ENCODE data around the gene DIP2C. TPM values are rescaled to one million over a fixed set of nuclear protein-coding genes. Genes with fewer than 3 reads are reported as not detected.

Gene DIP2C
- total RNA-seq, 1 donor from 2014 or later: 31.9 TPM

- no peak for DNase-seq (ENCODE audit: low read depth)
Measured at GRCh38 chr10:676178-676577, 13.3 kb downstream of the DIP2C start.

DNA sequence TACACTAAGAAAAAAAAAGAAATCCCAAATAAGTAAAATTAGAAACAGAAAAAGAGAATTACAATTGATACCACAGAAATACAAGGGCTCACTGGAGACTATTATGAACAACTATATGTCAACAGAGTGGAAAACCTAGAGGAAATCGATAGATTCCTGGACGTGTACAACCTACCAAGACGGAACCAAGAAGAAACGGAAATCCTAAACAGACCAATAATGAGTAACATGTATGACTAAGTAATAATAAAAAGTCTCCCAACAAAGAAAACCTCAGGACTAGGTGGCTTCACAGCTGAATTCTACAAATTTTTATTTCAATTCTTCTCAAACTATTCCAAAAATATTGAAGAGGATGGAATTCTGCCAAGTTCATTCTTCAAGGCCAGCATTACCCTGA is 13.9 kb downstream of the DIP2C start:
- DNase-seq (ENCODE audit: low read depth): no peak

- DNase-seq (ENCODE audit: low read depth): no peak
Measured at GRCh38 chr10:673492-673891, 16.0 kb downstream of the DIP2C start.

DNA sequence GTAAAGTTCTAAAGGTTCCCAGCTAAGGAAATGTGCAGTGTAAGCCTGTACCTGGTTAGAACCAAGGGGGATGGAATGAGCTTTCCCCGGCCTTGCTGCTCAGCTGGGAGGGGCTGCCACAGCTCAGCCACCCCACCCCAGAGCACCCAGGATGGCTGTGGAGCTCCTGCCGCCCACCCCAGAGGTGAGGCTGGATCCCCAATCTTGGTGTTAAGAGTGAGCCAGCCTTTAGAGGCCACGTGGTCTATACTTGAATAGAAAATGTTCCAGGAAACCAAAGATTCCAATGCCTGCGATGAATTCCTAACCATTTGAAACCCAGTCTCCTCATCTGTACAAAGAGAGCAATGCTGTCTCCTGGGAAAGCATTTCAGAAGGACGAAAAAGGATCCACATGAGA is 16.5 kb downstream of the DIP2C start:
- no peak for DNase-seq (ENCODE audit: low read depth)

GRCh38 chr10:672203-672602 is 17.3 kb downstream of the DIP2C start:
- DNase-seq (ENCODE audit: low read depth): no peak

DNA sequence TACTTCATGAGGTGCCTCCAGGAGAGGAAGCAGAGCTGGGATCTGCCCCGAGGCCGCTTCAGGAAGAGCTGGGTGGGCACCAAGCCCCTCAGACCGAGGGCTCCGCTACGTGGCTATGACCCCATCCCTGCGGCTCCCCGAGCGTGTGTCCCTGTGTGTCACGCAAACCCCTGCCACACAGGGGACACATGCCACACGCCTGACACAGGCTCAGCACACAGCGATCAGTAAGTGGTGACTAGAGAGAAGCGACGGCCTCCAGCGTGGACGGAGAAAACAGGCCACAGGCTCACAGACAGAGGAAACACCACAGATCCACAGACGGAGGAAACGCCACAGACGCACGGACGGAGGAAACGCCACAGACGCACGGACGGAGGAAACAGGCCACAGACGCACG is 18.5 kb downstream of the DIP2C start:
- no peak for DNase-seq (ENCODE audit: low read depth)

GRCh38 chr10:670038-670437 is 19.4 kb downstream of the DIP2C start:
- DNase-seq (ENCODE audit: low read depth): no peak

DNA sequence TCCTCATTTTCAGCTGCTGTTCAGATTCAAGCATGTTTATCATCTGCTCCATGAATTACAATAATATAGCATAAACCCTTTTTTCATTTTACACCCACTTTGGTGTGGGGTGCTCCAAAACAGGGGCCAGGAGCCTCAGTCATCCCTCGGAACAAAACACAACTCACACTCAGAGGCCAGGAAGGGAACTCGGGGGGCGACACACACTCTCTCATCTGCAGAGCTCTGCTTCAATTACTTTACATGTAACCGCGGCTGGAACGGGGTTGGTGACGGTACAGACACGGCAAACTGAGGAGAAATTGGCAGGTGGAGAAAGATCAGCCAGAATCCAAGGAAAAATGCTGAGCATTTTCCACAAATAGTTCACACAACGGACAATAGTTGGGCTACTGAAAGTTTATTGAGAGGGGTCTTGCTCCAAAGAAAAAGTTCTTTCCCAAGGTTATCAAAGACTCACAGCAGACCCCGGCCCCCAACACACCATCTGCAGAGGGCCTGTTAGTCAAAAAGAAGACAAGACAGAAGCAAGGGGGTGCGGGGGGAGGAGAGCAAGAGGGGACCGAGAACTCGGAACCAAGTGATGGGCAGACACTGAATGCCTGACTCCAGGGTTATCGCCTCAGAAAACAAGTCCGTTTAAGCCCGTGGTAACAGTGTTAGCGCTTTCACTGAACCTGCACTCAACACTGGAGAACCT is 20.5 kb downstream of the DIP2C start:
- no peak for DNase-seq (ENCODE audit: low read depth)

DNA sequence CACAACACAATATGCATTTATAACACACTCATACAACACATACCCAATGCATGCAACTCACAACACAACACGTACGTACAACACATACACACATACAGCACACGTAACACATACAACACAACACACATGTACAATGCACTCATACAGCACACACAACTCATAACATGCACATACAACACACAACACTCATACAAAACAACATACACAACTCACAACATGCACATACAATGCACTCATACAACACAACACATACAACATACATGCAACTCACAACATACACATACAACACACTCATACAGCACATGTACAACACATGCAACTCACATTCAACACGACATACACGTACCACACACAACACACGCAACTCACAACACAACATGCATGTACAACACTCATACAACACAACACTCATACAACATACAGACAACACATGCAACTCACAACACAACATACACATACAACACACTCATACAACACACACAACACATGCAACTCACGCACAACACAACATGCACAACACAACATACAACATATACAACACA is 21.8 kb downstream of the DIP2C start:
- DNase-seq (ENCODE audit: low read depth): no peak

DNA sequence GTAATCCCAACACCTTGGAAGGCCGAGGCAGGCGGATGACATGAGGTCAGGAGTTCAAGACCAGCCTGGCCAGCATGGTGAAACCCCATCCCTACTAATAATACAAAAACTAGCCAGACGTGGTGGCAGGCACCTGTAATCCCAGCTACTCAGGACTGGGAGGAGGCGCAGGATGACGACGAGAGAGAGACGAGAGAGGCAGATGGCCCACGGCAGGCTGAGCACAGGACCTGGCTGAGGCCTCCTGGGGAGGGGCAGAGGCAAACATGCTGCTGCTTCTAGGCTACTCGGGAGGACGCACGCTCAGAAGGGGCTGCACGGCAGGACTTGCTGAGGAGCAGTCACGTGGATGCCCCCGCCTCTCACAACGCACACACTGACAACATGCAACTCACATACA is 22.4 kb downstream of the DIP2C start:
- DNase-seq (ENCODE audit: low read depth): no peak

GRCh38 chr10:666237-667012 is 23.0 kb downstream of the DIP2C start:
- DNase-seq (ENCODE audit: low read depth): no peak

- no peak for DNase-seq (ENCODE audit: low read depth)
Measured at GRCh38 chr10:665579-666091, 23.8 kb downstream of the DIP2C start.

DNA sequence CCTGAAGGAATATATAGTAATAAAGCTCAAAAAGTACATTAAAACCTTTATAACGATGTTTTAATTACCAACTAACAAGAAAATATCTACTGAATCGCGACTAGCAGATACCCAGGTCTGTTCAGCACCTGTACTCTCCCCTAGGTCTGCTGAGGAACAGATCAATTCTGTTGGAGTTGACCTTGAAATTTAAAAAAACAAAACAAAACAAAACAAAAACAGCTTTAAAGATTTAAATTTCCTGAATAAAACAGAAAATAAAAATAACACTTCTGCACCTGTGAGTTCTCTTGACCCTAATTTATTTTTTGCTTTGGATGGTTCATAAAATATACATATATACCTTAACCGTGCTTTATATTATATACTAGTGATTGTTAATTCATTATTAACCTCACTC is 24.6 kb downstream of the DIP2C start:
- no peak for DNase-seq (ENCODE audit: low read depth)

GRCh38 chr10:664301-664700 is 25.2 kb downstream of the DIP2C start:
- DNase-seq (ENCODE audit: low read depth): no peak

DNA sequence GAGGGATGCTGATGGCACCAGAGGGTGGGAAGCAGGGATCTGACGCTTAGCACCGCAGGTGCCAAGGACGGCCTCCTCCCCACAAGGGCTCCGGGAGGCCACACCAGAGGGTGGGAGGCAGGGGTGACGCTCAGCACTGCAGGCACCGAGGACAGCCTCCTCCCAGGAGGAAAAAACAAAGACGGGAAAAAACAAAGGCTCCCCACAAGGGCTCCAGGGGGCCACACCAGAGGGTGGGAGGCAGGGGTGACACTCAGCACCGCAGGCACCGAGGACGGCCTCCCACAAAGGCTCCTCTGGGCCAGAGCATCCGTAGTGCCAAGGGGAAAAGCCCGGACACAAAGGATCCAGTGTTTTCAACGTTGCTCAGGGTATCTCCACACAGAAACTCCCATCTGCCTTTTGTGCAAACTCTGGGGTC is 25.6 kb downstream of the DIP2C start:
- no peak for DNase-seq (ENCODE audit: low read depth)

DNA sequence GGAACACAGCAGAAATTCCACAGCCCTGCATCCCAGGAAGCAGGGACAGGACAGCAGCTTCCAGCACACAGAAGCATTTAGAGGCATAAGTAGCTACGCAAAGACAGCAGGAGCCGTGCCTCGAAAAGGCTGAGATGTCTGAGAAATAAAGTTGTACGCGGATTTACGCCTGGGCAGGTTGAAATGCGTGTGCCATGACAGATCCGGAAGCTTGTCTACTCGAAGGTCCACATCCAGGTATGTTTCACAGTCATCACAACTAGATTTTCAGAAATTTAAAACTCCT is 26.1 kb downstream of the DIP2C start:
- no peak for DNase-seq (ENCODE audit: low read depth)

DNA sequence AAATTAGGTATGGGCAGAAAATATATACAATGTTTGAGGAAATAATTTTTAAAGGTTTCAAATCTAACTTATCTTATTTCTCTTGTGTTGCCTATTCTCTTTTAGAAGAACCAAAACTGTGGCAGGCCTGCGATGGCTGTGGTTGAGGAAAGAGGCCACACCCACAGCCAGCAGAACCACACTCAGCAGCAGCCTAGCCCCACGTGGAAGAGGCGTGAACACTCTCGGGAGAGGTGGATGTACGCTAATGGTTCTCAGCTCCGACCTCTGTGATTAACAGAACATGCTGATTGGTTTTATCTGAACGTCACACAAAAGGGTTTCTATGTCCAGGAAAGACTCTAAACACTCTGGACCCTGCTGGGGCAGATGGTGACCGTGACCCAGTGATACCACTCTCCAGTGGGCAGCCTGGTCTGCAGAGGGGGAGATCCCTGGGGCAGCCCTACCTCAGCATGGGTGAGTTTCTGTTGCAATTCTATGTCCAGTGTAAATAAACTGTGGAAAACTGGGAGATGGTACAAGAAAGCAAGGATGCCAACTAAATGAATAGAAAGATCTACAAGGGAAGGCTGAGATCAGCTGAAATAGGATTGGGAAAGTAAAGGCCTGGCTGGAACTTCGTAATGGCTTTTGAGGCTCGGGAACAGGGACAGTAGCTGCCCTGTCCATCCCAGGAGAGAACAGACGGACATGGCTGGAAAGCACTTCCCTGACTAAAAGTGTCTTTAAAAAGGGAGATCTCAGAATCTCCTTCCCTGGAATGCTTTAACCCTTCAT is 26.6 kb downstream of the DIP2C start:
- DNase-seq (ENCODE audit: low read depth): no peak

DNA sequence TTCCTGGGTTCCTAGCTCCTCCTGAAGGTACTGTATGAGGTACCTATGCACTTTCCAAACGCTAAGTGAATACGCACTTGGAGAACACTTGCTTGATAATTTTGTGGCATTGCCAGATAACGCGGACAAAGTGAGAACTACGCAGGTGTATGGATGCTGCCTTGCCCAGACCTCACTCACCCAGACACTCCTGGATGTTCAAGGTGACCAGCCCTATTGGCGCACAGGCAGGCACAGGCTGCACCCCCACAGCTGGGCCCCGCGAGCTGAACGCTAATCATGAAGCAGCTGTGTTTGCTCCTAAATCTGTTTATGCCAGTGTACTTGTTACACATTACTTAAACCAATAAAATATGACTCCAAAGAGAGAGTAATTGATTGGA is 27.3 kb downstream of the DIP2C start:
- DNase-seq (ENCODE audit: low read depth): no peak

DNA sequence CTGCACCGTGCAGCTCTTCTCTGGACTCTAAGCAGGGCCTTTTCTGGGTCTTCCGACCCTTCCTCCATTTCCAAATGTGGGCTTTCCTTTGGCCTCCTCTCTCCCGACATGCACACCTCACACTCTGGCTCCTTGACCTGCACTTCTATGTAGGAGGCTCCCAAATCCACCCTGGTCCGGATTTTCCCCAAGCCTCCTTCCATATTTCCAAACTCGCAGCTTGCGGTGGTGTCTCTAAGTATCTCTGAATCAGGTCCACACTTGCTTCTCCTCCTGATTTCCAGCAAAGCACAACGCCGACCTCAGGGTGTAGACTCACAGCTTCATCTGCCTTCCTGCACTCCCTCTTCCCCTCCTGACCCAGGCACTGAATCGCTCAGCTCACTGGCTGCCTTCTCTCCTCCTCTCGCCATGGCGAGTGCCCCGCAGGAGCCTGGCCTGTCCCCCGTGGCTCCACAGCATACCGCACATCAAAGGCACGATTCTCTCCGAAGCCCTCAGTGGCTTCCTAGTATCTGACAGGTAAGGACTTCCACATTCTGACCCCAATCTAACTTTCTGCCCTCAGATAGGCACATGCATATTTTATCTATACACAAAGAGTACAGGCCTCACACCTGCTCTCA is 27.8 kb downstream of the DIP2C start:
- DNase-seq (ENCODE audit: low read depth): no peak

- no peak for DNase-seq (ENCODE audit: low read depth)
Measured at GRCh38 chr10:660970-661596, 28.4 kb downstream of the DIP2C start.

GRCh38 chr10:660413-660969 is 29.0 kb downstream of the DIP2C start:
- peak; percentile 30 for DNase-seq (ENCODE audit: low read depth)

Measured in myocyte (in vitro differentiated cells).